ENCODE results near the gene CAMSAP1.

Gene CAMSAP1

DNA sequence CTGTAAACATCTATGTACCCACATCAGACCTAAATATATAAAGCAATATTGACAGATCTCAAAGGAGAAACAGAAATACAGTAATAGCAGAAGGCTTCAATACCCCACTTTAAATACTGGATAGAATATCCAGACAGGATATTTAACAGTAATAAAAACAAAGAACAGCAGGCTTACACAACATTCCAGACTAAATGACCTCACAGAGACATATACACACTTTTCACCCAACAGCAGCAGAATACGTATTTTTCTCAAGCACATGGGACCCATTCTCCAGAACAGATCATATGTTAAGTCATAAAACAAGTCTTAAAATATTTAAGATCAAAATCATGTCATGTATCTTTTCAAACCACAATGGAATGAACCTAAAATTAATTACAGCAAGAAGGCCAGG lies 76.8 kb downstream of the CAMSAP1 start:
- ATAC-seq (ENCODE audit: low read depth) (no peak), DNase-seq (ENCODE audit: low spot score) (no peak)
- Histone ChIP-seq H3K36me3 (ENCODE audit: low read depth) (peaks cover 8% of the 10 kb centered on the region), H3K9me3 (ENCODE audit: severe bottlenecking) (peaks cover 2% of the 10 kb centered on the region), H3K4me1 (ENCODE audit: insufficient read depth, poor library complexity, severe bottlenecking) (no peaks in the 10 kb centered on the region), H3K27me3 (ENCODE audit: insufficient read depth, poor library complexity, severe bottlenecking) (no peaks in the 10 kb centered on the region), H3K27ac (ENCODE audit: poor library complexity, severe bottlenecking) (no peak overlapping the region), H3K4me3 (ENCODE audit: severe bottlenecking) (no peak overlapping the region)
- no peak for TF ChIP-seq CTCF (IDR thresholded peaks at IDR 0.05; ENCODE audit: poor library complexity, severe bottlenecking)

- no peak for DNase-seq (ENCODE audit: low spot score)
- Histone ChIP-seq H3K27me3 (ENCODE audit: insufficient read depth, poor library complexity, severe bottlenecking) (no peaks in the 10 kb centered on the region), H3K9me3 (ENCODE audit: severe bottlenecking) (peaks cover 2% of the 10 kb centered on the region), H3K4me1 (ENCODE audit: insufficient read depth, poor library complexity, severe bottlenecking) (no peaks in the 10 kb centered on the region), H3K27ac (ENCODE audit: poor library complexity, severe bottlenecking) (no peak overlapping the region), H3K4me3 (ENCODE audit: severe bottlenecking) (no peak overlapping the region), H3K36me3 (ENCODE audit: low read depth) (peaks cover 17% of the 10 kb centered on the region)
- ATAC-seq (ENCODE audit: low read depth), result no peak
- no peak for TF ChIP-seq CTCF (IDR thresholded peaks at IDR 0.05; ENCODE audit: poor library complexity, severe bottlenecking)
These were observed 78.7 kb downstream of the CAMSAP1 start for GRCh38 chr9:135828656-135829055.

GRCh38 chr9:135827866-135828580 lies 79.3 kb downstream of the CAMSAP1 start:
- Histone ChIP-seq H3K9me3 (ENCODE audit: severe bottlenecking) (peaks cover 2% of the 10 kb centered on the region), H3K4me1 (ENCODE audit: insufficient read depth, poor library complexity, severe bottlenecking) (no peaks in the 10 kb centered on the region), H3K4me3 (ENCODE audit: severe bottlenecking) (no peak overlapping the region), H3K27ac (ENCODE audit: poor library complexity, severe bottlenecking) (no peak overlapping the region), H3K27me3 (ENCODE audit: insufficient read depth, poor library complexity, severe bottlenecking) (no peaks in the 10 kb centered on the region), H3K36me3 (ENCODE audit: low read depth) (peaks cover 22% of the 10 kb centered on the region)
- ATAC-seq (ENCODE audit: low read depth) (no peak), DNase-seq (ENCODE audit: low spot score) (no peak)
- no peak for TF ChIP-seq CTCF (IDR thresholded peaks at IDR 0.05; ENCODE audit: poor library complexity, severe bottlenecking)

- H3K27ac ChIP-seq (ENCODE audit: poor library complexity, severe bottlenecking), result no peak overlapping the region
- H3K4me3 ChIP-seq (ENCODE audit: severe bottlenecking), result no peak overlapping the region
- H3K9me3 ChIP-seq (ENCODE audit: severe bottlenecking), result peaks cover 2% of the 10 kb centered on the region
- peaks cover 29% of the 10 kb centered on the region for H3K36me3 ChIP-seq (ENCODE audit: low read depth)
- no peaks in the 10 kb centered on the region for H3K4me1 ChIP-seq (ENCODE audit: insufficient read depth, poor library complexity, severe bottlenecking)
- no peak for TF ChIP-seq CTCF (IDR thresholded peaks at IDR 0.05; ENCODE audit: poor library complexity, severe bottlenecking)
- DNase-seq (ENCODE audit: low spot score), result no peak
- no peak for ATAC-seq (ENCODE audit: low read depth)
- H3K27me3 ChIP-seq (ENCODE audit: insufficient read depth, poor library complexity, severe bottlenecking), result no peaks in the 10 kb centered on the region
These were observed 80.0 kb downstream of the CAMSAP1 start for GRCh38 chr9:135827301-135827700.

GRCh38 chr9:135826188-135826545 lies 81.2 kb downstream of the CAMSAP1 start:
- H3K27me3 ChIP-seq (ENCODE audit: insufficient read depth, poor library complexity, severe bottlenecking), result no peaks in the 10 kb centered on the region
- H3K27ac ChIP-seq (ENCODE audit: poor library complexity, severe bottlenecking), result no peak overlapping the region
- no peak for TF ChIP-seq CTCF (IDR thresholded peaks at IDR 0.05; ENCODE audit: poor library complexity, severe bottlenecking)
- no peaks in the 10 kb centered on the region for H3K4me1 ChIP-seq (ENCODE audit: insufficient read depth, poor library complexity, severe bottlenecking)
- H3K36me3 ChIP-seq (ENCODE audit: low read depth), result peaks cover 35% of the 10 kb centered on the region
- DNase-seq (ENCODE audit: low spot score) (no peak), ATAC-seq (ENCODE audit: low read depth) (no peak)
- no peak overlapping the region for H3K4me3 ChIP-seq (ENCODE audit: severe bottlenecking)
- H3K9me3 ChIP-seq (ENCODE audit: severe bottlenecking), result peaks cover 2% of the 10 kb centered on the region

Measured in RWPE2 (cell line).